ENCODE measurements around the gene PKNOX2.

GRCh38 chr11:125422681-125423080 lies 258.1 kb downstream of the PKNOX2 start:
- no peak for TF ChIP-seq CBFB (IDR thresholded peaks at IDR 0.05; ENCODE audit: low read depth)
- no peak for TF ChIP-seq TARDBP (IDR thresholded peaks at IDR 0.05; ENCODE audit: borderline replicate concordance)
- no peak for TF ChIP-seq EP300 (IDR thresholded peaks at IDR 0.05; ENCODE audit: borderline replicate concordance in 1 of 2, control insufficient read depth in 1 of 2, low read depth in 2 of 2, low read length in 2 of 2)
- TF ChIP-seq POLR2A (IDR thresholded peaks at IDR 0.05; ENCODE audit: low read depth, low read length) = no peak
- TF ChIP-seq HCFC1 (IDR thresholded peaks at IDR 0.05; ENCODE audit: low read length) = no peak
- no peak for TF ChIP-seq CTCF (IDR thresholded peaks at IDR 0.05 in 2 of 3, conservative IDR thresholded peaks at IDR 0.05 in 1 of 3; ENCODE audit: control insufficient read depth in 2 of 3, extremely low read depth in 1 of 3, insufficient read depth in 1 of 3, low read depth in 3 of 3, low read length in 3 of 3)

Measured in GM12878 (cell line).